ENCODE measurements around the gene OR2A5. TPM values are rescaled to one million over a fixed set of nuclear protein-coding genes. Genes with fewer than 3 reads are reported as not detected.

OR2A5 gene
- total RNA-seq, 4 donors from 2014 or later: not detected

DNA sequence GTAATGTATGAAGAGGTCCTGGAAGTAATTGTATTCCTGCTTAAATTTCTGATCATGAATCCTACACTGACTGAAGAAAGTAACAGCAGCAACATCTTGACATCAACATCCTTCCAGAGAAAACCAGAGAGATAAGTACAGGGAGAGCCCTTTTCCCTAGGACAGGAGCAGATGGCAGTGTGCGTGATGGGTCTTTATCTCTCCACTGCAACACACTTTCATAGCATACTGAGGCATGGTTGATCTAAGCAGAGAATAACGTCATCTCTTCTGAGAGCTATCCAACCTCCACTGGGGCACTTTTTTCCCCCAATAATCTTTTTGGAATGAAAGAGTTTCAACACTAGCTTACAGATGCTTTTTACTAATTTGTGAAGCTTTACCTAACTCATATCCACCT lies 21.2 kb downstream of the OR2A5 start:
- no peak for TF ChIP-seq POLR2A (IDR thresholded peaks at IDR 0.05)
- no peak overlapping the region for H3K4me3 ChIP-seq (ENCODE audit: low read depth, poor library complexity, severe bottlenecking)
- intact Hi-C loops (cut with DNase I; ENCODE audit: low total_unique reads): no loop called here
- 72 to 73% methylated on average over 2 of the region's 2 CpGs for WGBS, 2 donors
- DNase-seq (ENCODE audit: low spot score in 2 of 2): no peak

DNA sequence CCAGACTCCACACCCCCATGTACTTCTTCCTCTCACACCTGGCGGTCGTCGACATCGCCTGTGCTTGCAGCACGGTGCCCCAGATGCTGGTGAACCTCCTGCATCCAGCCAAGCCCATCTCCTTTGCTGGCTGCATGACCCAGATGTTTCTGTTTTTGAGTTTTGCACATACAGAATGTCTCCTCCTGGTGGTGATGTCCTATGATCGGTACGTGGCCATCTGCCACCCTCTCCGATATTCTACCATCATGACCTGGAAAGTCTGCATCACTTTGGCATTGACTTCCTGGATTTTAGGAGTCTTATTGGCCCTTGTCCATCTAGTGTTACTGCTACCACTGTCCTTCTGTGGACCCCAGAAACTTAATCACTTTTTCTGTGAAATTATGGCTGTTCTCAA lies 25.6 kb downstream of the OR2A5 start:
- no peak overlapping the region for H3K4me3 ChIP-seq (ENCODE audit: low read depth, poor library complexity, severe bottlenecking)
- intact Hi-C loops (cut with DNase I; ENCODE audit: low total_unique reads): no loop called here
- no peak for DNase-seq (ENCODE audit: low spot score in 2 of 2)
- 90 to 95% methylated on average over 8 of the region's 8 CpGs for WGBS, 2 donors
- TF ChIP-seq, protein P1, sequence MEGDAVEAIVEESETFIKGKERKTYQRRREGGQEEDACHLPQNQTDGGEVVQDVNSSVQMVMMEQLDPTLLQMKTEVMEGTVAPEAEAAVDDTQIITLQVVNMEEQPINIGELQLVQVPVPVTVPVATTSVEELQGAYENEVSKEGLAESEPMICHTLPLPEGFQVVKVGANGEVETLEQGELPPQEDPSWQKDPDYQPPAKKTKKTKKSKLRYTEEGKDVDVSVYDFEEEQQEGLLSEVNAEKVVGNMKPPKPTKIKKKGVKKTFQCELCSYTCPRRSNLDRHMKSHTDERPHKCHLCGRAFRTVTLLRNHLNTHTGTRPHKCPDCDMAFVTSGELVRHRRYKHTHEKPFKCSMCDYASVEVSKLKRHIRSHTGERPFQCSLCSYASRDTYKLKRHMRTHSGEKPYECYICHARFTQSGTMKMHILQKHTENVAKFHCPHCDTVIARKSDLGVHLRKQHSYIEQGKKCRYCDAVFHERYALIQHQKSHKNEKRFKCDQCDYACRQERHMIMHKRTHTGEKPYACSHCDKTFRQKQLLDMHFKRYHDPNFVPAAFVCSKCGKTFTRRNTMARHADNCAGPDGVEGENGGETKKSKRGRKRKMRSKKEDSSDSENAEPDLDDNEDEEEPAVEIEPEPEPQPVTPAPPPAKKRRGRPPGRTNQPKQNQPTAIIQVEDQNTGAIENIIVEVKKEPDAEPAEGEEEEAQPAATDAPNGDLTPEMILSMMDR (IDR thresholded peaks at IDR 0.05): no peak
- TF ChIP-seq POLR2A (IDR thresholded peaks at IDR 0.05): no peak

DNA sequence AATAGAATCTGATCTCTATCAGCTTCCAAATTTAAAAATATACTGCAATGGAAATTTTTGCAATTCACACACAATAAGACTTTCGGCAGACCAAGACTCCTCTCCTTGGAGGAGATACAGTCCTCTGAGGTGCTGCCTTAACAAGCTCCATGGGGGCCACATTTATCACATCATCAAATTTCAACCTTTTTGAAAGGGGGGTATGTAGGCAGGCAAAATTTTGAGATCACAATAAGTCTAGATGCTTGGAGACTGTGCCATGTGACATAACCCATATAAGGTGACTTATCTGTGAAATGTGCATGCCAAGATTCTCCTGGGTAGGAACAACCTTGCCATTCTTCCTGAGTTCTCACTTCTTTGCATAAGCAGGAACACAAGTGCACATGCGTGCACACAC lies 37.2 kb downstream of the OR2A5 start, which contains the start of gene OR2A12:
Gene OR2A12 (plus strand): TSS at position 301 of the 400 bp plus-strand sequence. CDS start 8,830 bp downstream, outside the sequence.
- WGBS, 2 donors: 87 to 89% methylated on average over 2 of the region's 2 CpGs
- H3K4me3 ChIP-seq (ENCODE audit: low read depth, poor library complexity, severe bottlenecking): no peak within 1 kb of the TSS
- intact Hi-C loops (cut with DNase I; ENCODE audit: low total_unique reads): no loop called here
- no peak for TF ChIP-seq POLR2A (IDR thresholded peaks at IDR 0.05)
- TF ChIP-seq, protein P1 (IDR thresholded peaks at IDR 0.05): no peak
- DNase-seq (ENCODE audit: low spot score in 2 of 2): no peak

GRCh38 chr7:144086730-144087129 lies 38.0 kb downstream of the OR2A5 start:
- H3K4me3 ChIP-seq (ENCODE audit: low read depth, poor library complexity, severe bottlenecking): no peak overlapping the region
- WGBS, 2 donors: 49 to 52% methylated on average over 4 of the region's 4 CpGs
- intact Hi-C loops (cut with DNase I; ENCODE audit: low total_unique reads): no loop called here
- DNase-seq (ENCODE audit: low spot score in 2 of 2): no peak
- TF ChIP-seq, protein P1 (IDR thresholded peaks at IDR 0.05): no peak
- no peak for TF ChIP-seq POLR2A (IDR thresholded peaks at IDR 0.05)

DNA sequence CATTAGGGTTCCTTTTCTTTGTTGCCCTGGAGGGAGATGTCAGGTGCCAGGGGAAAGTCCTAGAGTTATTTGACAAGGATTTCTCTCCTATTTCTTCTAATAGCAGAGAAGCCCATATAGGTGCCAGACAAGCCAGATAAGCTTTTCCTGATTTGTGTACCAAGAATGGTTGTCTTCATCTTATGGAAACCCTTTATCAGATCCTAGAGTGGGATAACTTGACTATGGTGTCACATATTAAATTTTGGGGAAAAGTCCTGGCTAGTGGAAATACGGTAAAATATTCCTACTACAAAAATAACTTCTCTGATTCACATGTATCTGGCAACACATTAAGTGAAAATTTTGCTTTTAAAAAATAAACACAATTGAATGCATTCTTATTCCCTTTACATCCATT lies 38.5 kb downstream of the OR2A5 start:
- TF ChIP-seq, protein P1 (IDR thresholded peaks at IDR 0.05): no peak
- no peak for TF ChIP-seq POLR2A (IDR thresholded peaks at IDR 0.05)
- intact Hi-C loops (cut with DNase I; ENCODE audit: low total_unique reads): no loop called here
- no peak for DNase-seq (ENCODE audit: low spot score in 2 of 2)
- no peak overlapping the region for H3K4me3 ChIP-seq (ENCODE audit: low read depth, poor library complexity, severe bottlenecking)
- 50 to 66% methylated on average over 1 of the region's 1 CpG for WGBS, 2 donors

DNA sequence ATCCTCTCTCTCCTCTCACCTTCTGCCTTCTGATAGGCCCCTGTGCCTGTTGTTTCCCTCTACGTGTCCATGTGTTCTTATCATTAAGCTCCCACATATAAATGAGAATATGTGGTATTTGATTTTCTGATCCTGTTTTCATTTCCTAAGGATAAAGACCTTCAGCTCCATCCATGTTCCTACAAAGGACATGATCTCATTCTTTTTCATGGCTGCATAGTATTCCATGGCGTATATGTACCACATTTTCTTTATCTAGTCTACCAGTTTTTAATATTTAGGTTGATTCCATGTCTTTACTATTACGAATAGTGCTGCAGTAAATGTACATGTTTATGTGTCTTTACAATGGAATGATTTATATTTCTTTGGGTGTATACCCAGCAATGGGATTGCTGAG lies 41.9 kb downstream of the OR2A5 start:
- H3K4me3 ChIP-seq (ENCODE audit: low read depth, poor library complexity, severe bottlenecking): no peak overlapping the region
- TF ChIP-seq POLR2A (IDR thresholded peaks at IDR 0.05): no peak
- TF ChIP-seq, protein P1 (IDR thresholded peaks at IDR 0.05): no peak
- WGBS, 2 donors: 89 to 94% methylated on average over 3 of the region's 3 CpGs
- DNase-seq (ENCODE audit: low spot score in 2 of 2): no peak
- intact Hi-C loops (cut with DNase I; ENCODE audit: low total_unique reads): no loop called here
